Stimulated activated CD8-positive, alpha-beta memory T cell treated with anti-CD3 and anti-CD28 coated beads, Interleukin-4, amount 100 ng/mL, for 48 hours (primary cell): ENCODE data around the gene PDE4B.

ENCODE experiments used
- DNase-seq: peaks from one replicate; pipeline ENCODE4 v3.0.0-alpha.2; 2020

PDE4B gene

DNA sequence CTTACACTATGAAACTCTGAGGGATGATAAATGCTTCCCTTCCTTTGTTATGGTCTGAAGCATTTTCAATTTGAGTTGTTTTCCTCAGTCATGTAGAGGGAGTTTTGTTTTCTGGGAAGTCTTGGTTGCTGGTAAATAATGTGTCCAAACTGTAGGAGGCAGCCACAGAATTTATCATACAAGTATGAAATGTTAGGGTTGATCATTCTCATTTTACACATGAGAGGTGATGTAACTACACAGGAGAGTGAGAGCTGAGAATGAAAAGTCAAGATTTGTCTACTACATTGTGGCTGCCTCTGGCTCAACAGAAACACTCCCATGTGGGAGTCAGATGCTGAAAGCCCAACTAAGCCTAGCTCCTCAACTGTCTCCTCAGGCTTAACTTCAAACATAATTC is 558.8 kb downstream of the PDE4B start:
- no peak for DNase-seq

DNA sequence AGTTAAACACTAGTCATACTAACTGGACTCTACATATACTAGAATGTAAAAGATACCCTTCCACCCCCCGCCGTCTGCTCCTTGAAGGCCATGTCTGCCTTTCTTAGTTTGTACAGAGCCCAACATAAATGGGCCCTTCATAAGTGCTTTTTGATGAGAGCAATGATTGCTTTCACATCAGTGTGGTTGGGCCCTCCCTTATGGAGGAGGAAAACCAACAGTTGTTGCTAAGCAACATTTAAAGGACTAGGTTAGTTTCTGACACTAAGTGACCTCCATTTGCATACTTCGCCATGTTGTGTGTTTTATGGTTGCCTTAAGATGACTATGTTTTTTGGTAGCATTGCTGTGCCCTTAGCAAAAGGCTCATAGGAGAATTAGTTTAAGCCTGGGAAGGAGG is 559.2 kb downstream of the PDE4B start:
- DNase-seq, result no peak

DNA sequence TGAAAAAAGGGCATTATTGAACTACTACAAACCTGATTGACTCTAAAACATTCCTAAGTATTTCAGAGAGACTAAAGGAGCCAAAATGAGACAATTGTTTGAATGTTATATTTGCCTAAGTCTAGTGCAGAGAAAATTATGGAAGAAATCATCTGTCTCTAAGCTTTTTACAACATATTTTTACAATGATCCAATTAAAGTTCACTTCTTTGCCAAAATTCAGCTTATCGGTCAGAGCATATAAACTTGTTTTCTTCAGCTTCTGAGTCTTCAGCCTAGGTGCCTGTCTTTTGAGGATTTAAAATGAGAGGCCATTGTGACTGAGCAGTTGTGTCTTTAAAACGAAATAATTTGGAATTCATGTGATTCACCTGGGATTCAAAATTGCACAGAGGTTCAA is 560.1 kb downstream of the PDE4B start:
- DNase-seq, result no peak

DNA sequence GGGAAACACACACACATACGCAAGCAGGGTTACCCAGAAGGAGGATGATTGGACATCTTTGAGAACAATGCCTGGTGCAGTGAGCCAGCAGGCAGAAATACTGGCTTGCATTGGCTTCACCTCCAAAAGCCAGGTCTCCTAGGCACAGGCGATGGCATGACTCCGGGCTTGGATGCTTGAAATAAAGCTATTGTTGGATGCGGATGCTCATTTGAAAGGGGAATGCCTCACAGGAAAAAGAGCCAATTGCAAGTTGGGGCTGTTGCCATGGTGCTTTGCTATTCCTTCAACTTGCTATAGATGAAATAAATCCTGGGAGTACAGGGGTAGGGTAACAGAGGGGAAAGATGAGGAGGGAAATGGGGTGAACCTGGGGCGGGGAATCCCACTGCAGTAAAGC is 560.6 kb downstream of the PDE4B start:
- DNase-seq, result no peak

- no peak for DNase-seq
Measured at GRCh38 chr1:66354311-66355201, 561.9 kb downstream of the PDE4B start.

GRCh38 chr1:66355756-66356155 is 563.1 kb downstream of the PDE4B start:
- DNase-seq, result no peak

GRCh38 chr1:66356605-66357004 is 563.9 kb downstream of the PDE4B start:
- no peak for DNase-seq

GRCh38 chr1:66357021-66357420 is 564.3 kb downstream of the PDE4B start:
- no peak for DNase-seq

DNA sequence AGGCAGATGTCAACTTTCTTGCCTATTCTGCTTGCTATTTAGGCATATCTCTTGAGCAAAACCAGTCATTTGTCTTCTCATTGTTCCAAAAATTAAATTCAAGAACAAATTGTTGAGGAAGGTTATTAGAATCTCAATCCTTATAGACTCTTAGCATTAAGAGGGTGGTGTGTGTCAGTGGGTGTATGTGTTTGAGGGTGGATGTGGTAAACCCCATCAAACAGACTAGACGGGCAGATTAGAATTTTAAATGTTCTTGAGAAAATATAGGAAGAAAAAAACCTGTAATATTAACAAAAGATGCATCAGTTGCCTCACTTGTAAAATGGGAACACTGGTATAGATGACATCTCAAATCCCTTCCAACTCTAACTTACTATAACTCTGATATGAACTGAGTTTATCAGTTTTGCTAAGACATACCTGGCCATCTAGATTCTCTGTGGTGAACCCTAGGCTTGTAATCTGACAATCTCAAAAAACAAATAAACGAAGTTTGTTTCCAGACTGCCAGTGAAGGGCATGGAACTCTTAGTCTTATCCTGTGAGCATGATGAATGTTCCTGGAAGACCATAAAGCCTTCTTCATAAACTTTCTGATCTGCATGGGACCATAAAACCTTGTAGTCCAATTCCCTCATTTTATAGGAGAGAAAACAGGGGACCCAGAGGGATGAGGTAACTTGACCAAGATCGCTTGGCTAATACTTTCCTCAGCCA is 564.9 kb downstream of the PDE4B start:
- DNase-seq, result no peak

GRCh38 chr1:66359269-66359668 is 566.6 kb downstream of the PDE4B start:
- DNase-seq, result no peak

DNA sequence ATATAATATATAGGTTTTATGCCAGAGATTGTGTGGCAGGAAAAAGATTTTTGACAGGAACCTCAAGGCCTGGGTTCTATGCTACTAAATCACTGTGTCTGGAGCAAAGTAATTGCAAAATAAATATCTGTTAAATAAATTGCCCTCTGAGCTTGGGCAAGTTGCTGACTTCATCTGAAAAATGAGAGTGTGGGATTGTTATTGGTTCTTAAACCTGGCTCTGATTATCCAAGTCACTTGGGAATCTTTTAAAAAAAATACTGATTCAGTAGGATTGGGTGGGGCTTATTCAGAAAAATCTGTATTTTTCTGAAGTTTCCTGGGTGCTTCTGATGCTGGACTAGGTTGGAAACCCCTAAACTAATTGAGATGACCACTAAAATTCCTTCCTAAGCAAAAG is 567.1 kb downstream of the PDE4B start:
- no peak for DNase-seq

- DNase-seq, result no peak
Measured at GRCh38 chr1:66360285-66360724, 567.6 kb downstream of the PDE4B start.

DNA sequence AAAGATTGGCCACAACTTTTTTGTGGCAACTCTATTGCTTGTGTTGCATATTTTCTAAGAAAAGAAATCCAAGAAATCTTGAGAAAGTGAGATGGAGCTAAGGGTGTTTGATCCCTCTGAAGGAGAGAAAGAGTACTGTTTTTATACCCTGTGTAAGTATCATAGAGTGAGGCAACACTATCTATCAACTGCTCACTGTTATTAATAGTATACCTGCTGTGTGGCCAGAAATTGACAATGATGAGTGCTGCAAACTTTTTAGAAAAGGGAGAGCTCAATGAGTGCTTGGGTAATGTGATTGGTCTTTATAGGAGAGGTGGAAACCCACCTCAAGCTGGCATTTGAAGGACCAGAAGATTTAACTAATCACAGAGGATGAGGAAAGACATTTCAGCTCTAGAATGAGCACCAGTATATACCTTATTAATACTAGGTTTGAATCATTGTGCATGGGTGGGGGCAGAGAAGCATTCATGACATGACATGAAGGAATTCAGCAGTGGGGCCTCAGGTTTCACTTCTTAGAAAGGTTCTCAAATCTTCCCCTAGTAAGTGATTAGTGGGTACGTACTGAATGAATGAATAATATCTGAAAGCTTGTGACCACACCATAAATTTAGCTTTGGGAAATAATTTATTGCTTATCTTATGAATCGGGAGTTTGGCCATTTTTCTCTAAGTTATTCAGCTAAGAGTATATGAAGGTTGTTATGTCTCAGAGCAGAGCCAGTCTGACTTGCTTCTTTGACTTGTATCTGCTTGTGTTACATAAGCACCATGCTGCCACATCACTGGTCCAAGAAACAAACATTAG is 572.1 kb downstream of the PDE4B start:
- no peak for DNase-seq

GRCh38 chr1:66365635-66366034 is 572.9 kb downstream of the PDE4B start:
- DNase-seq, result no peak

- no peak for DNase-seq
Measured at GRCh38 chr1:66366634-66367033, 573.9 kb downstream of the PDE4B start.

DNA sequence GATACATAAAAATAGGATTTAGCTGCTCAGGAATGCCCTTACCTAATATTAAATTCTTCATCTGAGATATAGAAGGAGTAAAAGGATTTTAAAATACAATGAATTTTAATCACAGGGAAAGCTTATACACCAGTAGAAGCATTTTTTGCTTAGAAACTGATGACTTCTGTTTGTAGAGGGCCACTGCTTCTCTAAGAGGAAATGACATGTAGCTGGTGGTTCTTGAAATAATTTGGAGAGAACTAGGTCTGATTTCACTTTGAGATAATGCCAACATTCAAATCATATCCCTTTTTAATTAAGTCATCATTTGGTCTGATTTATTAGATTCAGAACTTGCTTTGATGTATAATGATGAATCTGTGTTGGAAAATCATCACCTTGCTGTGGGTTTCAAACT is 574.7 kb downstream of the PDE4B start:
- no peak for DNase-seq

- DNase-seq, result no peak
Measured at GRCh38 chr1:66368261-66368660, 575.6 kb downstream of the PDE4B start.

DNA sequence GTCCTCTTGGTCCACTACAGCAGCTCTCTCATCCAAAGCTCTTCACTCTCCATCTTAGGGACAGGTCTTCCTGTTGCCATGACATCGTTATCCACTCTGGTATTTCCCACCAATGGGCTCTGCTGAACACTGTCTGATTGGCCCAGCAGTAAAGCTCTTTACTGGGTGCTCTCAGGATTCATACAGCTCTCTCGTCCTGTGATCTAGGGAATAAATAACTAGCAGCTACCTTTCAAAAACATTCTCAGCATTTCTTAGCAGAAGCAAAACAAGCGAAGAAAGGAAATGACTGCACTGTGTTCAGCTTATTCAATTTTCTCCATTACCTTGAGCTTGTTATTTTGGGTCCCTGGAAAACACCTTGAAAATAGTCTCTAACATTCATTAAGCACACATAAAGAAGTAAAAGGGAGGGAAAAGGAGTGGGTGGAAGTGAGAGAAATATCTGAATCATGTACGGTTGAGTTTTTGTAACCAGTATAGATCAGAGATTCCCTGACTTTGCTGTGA is 577.8 kb downstream of the PDE4B start:
- DNase-seq, result no peak

- no peak for DNase-seq
Measured at GRCh38 chr1:66371233-66372005, 578.7 kb downstream of the PDE4B start.

GRCh38 chr1:66372522-66373101 is 579.9 kb downstream of the PDE4B start:
- DNase-seq, result peak; percentile 45

DNA sequence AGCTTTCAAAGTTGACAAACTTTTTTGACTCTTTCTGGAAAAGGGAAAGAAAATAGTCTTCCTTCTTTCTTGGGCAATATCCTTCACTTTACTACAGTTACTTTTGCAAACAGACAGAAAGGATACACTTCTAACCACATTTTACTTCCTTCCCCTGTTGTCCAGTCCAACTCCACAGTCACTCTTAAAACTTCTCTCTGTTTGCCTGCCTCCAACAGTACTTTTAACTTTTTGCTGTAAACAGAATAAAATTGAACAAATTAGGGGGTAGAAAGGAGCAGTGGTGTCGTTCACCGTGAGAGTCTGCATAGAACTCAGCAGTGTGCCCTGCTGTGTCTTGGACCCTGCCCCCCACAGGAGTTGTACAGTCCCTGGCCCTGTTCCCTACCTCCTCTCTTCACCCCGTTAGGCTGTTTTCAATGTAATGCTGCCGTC is 580.5 kb downstream of the PDE4B start:
- DNase-seq, result no peak

GRCh38 chr1:66374148-66374547 is 581.5 kb downstream of the PDE4B start:
- no peak for DNase-seq
